ENCODE results near the gene UBE2S. TPM values are rescaled to one million over a fixed set of nuclear protein-coding genes. Genes with fewer than 3 reads are reported as not detected.
A peak's percentile ranks its signal among the peaks of the same experiment; 100 is the strongest.

The UBE2S gene
- total RNA-seq, 1 donor from 2014 or later: 56.2 TPM

GRCh38 chr19:55391191-55391670, 16.4 kb downstream of the UBE2S start:
- no peak overlapping the region for H3K27ac Mint-ChIP-seq (ENCODE audit: unreplicated experiment)
- no peaks in the 10 kb centered on the region for H3K9me3 Mint-ChIP-seq (ENCODE audit: unreplicated experiment)
- H3K4me3 Mint-ChIP-seq (ENCODE audit: unreplicated experiment): no peak overlapping the region
- peaks cover 14% of the 10 kb centered on the region for H3K4me1 Mint-ChIP-seq (ENCODE audit: unreplicated experiment)
- TF ChIP-seq, protein P1, sequence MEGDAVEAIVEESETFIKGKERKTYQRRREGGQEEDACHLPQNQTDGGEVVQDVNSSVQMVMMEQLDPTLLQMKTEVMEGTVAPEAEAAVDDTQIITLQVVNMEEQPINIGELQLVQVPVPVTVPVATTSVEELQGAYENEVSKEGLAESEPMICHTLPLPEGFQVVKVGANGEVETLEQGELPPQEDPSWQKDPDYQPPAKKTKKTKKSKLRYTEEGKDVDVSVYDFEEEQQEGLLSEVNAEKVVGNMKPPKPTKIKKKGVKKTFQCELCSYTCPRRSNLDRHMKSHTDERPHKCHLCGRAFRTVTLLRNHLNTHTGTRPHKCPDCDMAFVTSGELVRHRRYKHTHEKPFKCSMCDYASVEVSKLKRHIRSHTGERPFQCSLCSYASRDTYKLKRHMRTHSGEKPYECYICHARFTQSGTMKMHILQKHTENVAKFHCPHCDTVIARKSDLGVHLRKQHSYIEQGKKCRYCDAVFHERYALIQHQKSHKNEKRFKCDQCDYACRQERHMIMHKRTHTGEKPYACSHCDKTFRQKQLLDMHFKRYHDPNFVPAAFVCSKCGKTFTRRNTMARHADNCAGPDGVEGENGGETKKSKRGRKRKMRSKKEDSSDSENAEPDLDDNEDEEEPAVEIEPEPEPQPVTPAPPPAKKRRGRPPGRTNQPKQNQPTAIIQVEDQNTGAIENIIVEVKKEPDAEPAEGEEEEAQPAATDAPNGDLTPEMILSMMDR (IDR thresholded peaks at IDR 0.05; ENCODE audit: unreplicated experiment): no peak
- H3K27me3 Mint-ChIP-seq (ENCODE audit: unreplicated experiment): peaks cover 20% of the 10 kb centered on the region
- DNase-seq (ENCODE audit: low spot score): no peak
- peaks cover 16% of the 10 kb centered on the region for H3K36me3 Mint-ChIP-seq (ENCODE audit: low read depth, unreplicated experiment)

DNA sequence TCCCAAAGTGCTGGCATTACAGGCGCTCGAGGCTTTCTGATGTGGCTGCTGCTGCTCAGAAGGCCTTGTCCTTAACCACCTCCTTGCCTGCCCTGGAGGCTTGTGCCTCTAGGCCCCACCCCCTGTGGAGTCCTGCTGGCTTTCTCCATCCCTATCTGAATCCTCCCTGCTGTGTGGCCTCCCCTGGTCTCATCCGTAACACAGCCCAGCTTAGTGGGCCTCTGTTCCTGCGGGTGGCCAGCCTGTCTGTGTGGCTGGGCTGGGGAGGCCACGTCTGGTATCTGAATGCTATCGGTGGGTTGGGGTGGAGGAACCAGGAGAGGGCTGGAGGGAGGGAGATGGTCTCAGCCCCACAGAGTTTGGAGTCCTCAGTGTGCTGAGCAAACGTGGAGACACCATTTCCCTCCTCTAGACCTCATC, 17.1 kb downstream of the UBE2S start:
- H3K27me3 Mint-ChIP-seq (ENCODE audit: unreplicated experiment): peaks cover 26% of the 10 kb centered on the region
- H3K36me3 Mint-ChIP-seq (ENCODE audit: low read depth, unreplicated experiment): peaks cover 18% of the 10 kb centered on the region
- TF ChIP-seq, protein P1 (IDR thresholded peaks at IDR 0.05; ENCODE audit: unreplicated experiment): no peak
- no peak overlapping the region for H3K27ac Mint-ChIP-seq (ENCODE audit: unreplicated experiment)
- no peaks in the 10 kb centered on the region for H3K9me3 Mint-ChIP-seq (ENCODE audit: unreplicated experiment)
- H3K4me3 Mint-ChIP-seq (ENCODE audit: unreplicated experiment): peak overlapping the region; percentile 26
- DNase-seq (ENCODE audit: low spot score): no peak
- H3K4me1 Mint-ChIP-seq (ENCODE audit: unreplicated experiment): peaks cover 20% of the 10 kb centered on the region

DNA sequence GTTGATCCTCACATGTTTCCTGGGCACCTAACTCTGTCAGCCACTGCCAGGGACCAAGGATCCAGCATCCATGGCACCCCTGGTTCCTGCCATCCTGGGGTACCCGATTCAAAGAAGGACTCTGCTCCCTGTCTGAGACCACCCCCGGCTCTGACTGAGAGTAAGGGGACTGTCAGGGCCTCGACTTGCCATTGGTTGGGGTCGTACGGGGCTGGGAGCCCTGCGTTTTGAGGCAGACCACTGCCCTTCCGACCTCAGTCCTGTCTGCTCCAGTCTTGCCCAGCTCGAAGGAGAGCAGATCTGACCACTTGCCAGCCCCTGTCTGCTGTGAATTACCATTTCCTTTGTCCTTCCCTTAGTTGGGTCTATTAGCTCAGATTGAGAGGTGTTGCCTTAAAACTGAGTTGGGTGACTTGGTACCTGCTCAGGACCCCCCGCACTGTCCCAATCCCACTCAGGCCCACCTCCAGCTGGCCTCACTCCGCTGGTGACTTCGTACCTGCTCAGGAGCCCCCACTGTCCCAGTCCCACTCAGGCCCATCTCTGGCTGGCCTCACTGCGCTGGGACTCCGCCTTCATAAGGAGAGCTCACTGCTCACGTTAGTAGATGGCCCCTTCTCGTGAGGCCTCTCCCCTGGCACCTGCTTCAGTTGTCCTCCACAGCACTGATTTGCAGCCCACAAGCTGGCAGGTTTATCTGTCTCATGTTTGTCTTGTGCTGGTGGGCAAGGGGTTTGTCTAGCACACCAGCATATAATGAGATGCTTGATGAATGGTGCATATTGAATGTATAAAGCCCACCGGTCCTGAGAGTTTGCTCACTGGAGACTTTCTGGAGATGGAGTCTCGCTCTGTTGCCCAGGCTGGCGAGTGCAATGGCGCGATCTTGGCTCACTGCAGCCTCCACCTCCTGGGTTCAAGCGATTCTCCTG, 17.9 kb downstream of the UBE2S start:
- no peak for DNase-seq (ENCODE audit: low spot score)
- Mint-ChIP-seq H3K27ac (ENCODE audit: unreplicated experiment) (no peak overlapping the region), H3K4me3 (ENCODE audit: unreplicated experiment) (peak overlapping the region; percentile 80), H3K36me3 (ENCODE audit: low read depth, unreplicated experiment) (peaks cover 18% of the 10 kb centered on the region), H3K9me3 (ENCODE audit: unreplicated experiment) (no peaks in the 10 kb centered on the region), H3K4me1 (ENCODE audit: unreplicated experiment) (peaks cover 26% of the 10 kb centered on the region), H3K27me3 (ENCODE audit: unreplicated experiment) (peaks cover 26% of the 10 kb centered on the region)
- TF ChIP-seq, protein P1 (IDR thresholded peaks at IDR 0.05; ENCODE audit: unreplicated experiment): no peak

DNA sequence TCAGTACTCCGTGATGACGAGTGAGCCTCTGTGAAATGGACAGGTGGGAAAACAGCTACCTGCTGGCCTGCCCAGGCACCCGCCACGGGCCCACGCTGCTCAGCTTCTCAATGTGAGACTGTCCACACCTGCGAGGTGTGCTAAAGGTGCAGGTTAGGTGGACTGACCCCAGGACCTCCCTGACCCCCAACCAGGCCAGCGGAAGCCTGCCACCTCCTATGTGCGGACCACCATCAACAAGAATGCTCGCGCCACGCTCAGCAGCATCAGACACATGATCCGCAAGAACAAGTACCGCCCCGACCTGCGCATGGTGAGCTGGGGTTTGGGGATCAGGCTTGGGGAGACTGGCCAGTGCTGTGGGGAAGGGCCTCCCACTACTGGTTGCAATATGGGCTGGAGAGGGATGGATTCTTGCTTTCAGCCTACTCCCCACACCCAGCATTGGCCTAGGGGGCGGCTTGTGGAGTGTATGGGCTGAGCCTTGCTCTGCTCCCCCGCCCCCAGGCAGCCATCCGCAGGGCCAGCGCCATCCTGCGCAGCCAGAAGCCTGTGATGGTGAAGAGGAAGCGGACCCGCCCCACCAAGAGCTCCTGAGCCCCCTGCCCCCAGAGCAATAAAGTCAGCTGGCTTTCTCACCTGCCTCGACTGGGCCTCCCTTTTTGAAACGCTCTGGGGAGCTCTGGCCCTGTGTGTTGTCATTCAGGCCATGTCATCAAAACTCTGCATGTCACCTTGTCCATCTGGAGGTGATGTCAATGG, 19.7 kb downstream of the UBE2S start:
- peaks cover 18% of the 10 kb centered on the region for H3K36me3 Mint-ChIP-seq (ENCODE audit: low read depth, unreplicated experiment)
- H3K27ac Mint-ChIP-seq (ENCODE audit: unreplicated experiment): no peak overlapping the region
- peaks cover 29% of the 10 kb centered on the region for H3K27me3 Mint-ChIP-seq (ENCODE audit: unreplicated experiment)
- peaks cover 26% of the 10 kb centered on the region for H3K4me1 Mint-ChIP-seq (ENCODE audit: unreplicated experiment)
- TF ChIP-seq, protein P1 (IDR thresholded peaks at IDR 0.05; ENCODE audit: unreplicated experiment): no peak
- H3K9me3 Mint-ChIP-seq (ENCODE audit: unreplicated experiment): no peaks in the 10 kb centered on the region
- H3K4me3 Mint-ChIP-seq (ENCODE audit: unreplicated experiment): peak overlapping the region; percentile 99
- no peak for DNase-seq (ENCODE audit: low spot score)

Measured in endothelial cell (in vitro differentiated cells).